Karpas-422 (cell line): ENCODE results near the gene GHRL. TPM values are rescaled to one million over a fixed set of nuclear protein-coding genes. Genes with fewer than 3 reads are reported as not detected.

Experiments
- DNase-seq: peaks from one replicate; pipeline ENCODE4 v3.0.0-alpha.2; 2015
- H2AFZ ChIP-seq: fragments of 200-600 bp; sonication (generic); 2 replicates; pipeline ENCODE4 v1.6.1; 2014; ENCODE audit warnings: antibody characterized with exemption, low read length, mixed read lengths
- H3K27ac ChIP-seq: fragments of 200-600 bp; sonication (generic); 2 replicates; pipeline ENCODE4 v1.5.1; 2014; ENCODE audit warnings: mild to moderate bottlenecking, low read length, moderate library complexity
- H3K27me3 ChIP-seq: fragments of 200-600 bp; sonication (generic); 2 replicates; pipeline ENCODE4 v1.6.1; 2014; ENCODE audit warnings: low read length, mixed read lengths
- H3K36me3 ChIP-seq: fragments of 200-600 bp; sonication (generic); 2 replicates; pipeline ENCODE4 v1.6.1; 2014; ENCODE audit warnings: low read length, mixed read lengths; ENCODE audit not compliant: insufficient read depth
- H3K4me1 ChIP-seq: fragments of 200-600 bp; sonication (generic); 2 replicates; pipeline ENCODE4 v1.6.1; 2014; ENCODE audit warnings: mild to moderate bottlenecking, low read length, mixed read lengths
- H3K4me2 ChIP-seq: fragments of 200-600 bp; sonication (generic); 2 replicates; pipeline ENCODE4 v1.6.1; 2014; ENCODE audit warnings: low read length, low read depth, mild to moderate bottlenecking; ENCODE audit not compliant: poor library complexity, severe bottlenecking
- H3K4me3 ChIP-seq: fragments of 200-600 bp; sonication (generic); 2 replicates; pipeline ENCODE4 v1.5.1; 2014; ENCODE audit warnings: mild to moderate bottlenecking, antibody characterized with exemption, low read length, mixed read lengths
- H3K79me2 ChIP-seq: fragments of 200-600 bp; sonication (generic); 2 replicates; pipeline ENCODE4 v1.6.1; 2014; ENCODE audit warnings: mild to moderate bottlenecking, low read length, mixed read lengths
- H3K9ac ChIP-seq: fragments of 200-600 bp; sonication (generic); 2 replicates; pipeline ENCODE4 v1.6.0; 2014; ENCODE audit warnings: low read length
- H3K9me2 ChIP-seq: fragments of 200-600 bp; sonication (generic), shearing (Covaris generic); replicated peaks from 2 replicates; pipeline ENCODE4 v1.6.0; 2014; ENCODE audit warnings: mild to moderate bottlenecking, low read length, moderate library complexity; ENCODE audit not compliant: insufficient read depth
- H3K9me3 ChIP-seq: fragments of 300-700, 200-600 bp; sonication (generic); 2 replicates; pipeline ENCODE4 v1.6.1; 2014; ENCODE audit warnings: low read length, mixed read lengths
- H4K20me1 ChIP-seq: fragments of 200-600 bp; sonication (generic); 2 replicates; pipeline ENCODE4 v1.6.1; 2014; ENCODE audit warnings: mild to moderate bottlenecking, antibody characterized with exemption, low read length, low read depth; ENCODE audit not compliant: insufficient read depth
- small RNA-seq: library from RNA; depleted of rRNA; stranded (forward); fragments of <200 nt; gene quantifications from one replicate; pipeline ENCODE3, GENCODE V24; 2014
- total RNA-seq: library from RNA; depleted of rRNA; stranded (reverse); fragments of >200 nt; shearing (Covaris generic); gene quantifications from 2 replicates; pipeline ENCODE4 v1.2.3, GENCODE V29; 2014; ENCODE audit warnings: low replicate concordance; rRNA removed

The GHRL gene
- total RNA-seq, 1 experiment from 2014 or later: 1.1 TPM

GRCh38 chr3:10242182-10243065 is 50.3 kb downstream of the GHRL start:
- peaks cover 8% of the 10 kb centered on the region for H3K9me3 ChIP-seq
- no peaks in the 10 kb centered on the region for H3K27me3 ChIP-seq
- no peak for DNase-seq
- H2AFZ ChIP-seq: peak overlapping the region; percentile 62; the same call in 1 of the 2 replicates
- H3K27ac ChIP-seq: no peak overlapping the region
- no peaks in the 10 kb centered on the region for H4K20me1 ChIP-seq
- no peaks in the 10 kb centered on the region for H3K9me2 ChIP-seq
- H3K36me3 ChIP-seq: no peaks in the 10 kb centered on the region
- no peak overlapping the region for H3K9ac ChIP-seq
- no peak overlapping the region for H3K4me2 ChIP-seq
- peaks cover under 1% of the 10 kb centered on the region for H3K4me1 ChIP-seq
- no peaks in the 10 kb centered on the region for H3K79me2 ChIP-seq
- H3K4me3 ChIP-seq: no peak overlapping the region

GRCh38 chr3:10240799-10241198 is 51.9 kb downstream of the GHRL start:
- no peak overlapping the region for H3K4me3 ChIP-seq
- H2AFZ ChIP-seq: no peak overlapping the region
- DNase-seq: no peak
- H3K4me1 ChIP-seq: no peaks in the 10 kb centered on the region
- no peaks in the 10 kb centered on the region for H4K20me1 ChIP-seq
- H3K79me2 ChIP-seq: no peaks in the 10 kb centered on the region
- peaks cover 4% of the 10 kb centered on the region; the same call in 1 of the 2 replicates for H3K9me3 ChIP-seq
- no peak overlapping the region for H3K9ac ChIP-seq
- H3K36me3 ChIP-seq: no peaks in the 10 kb centered on the region
- no peak overlapping the region for H3K27ac ChIP-seq
- H3K27me3 ChIP-seq: no peaks in the 10 kb centered on the region
- no peak overlapping the region for H3K4me2 ChIP-seq
- no peaks in the 10 kb centered on the region for H3K9me2 ChIP-seq

- Histone ChIP-seq H3K27ac (no peak overlapping the region), H3K9me3 (no peaks in the 10 kb centered on the region), H3K4me2 (no peak overlapping the region), H3K9me2 (no peaks in the 10 kb centered on the region), H3K79me2 (no peaks in the 10 kb centered on the region), H3K9ac (no peak overlapping the region), H2AFZ (no peak overlapping the region), H3K4me3 (no peak overlapping the region), H3K36me3 (no peaks in the 10 kb centered on the region), H3K4me1 (peaks cover 4% of the 10 kb centered on the region), H4K20me1 (no peaks in the 10 kb centered on the region), H3K27me3 (no peaks in the 10 kb centered on the region)
- DNase-seq: no peak
These were observed 54.2 kb downstream of the GHRL start for GRCh38 chr3:10238345-10239183.

Small RNA genes within 50 kb of the gene (small RNA-seq; reads per million reads assigned to genes)
- gene MIR378B (0.87 reads per million, percentile 25 among the genes with 10 or more reads in this experiment), gene RF02126 (not detected)

Other genes starting within 250 kb of the GHRL start
- not detected in 2 replicates for gene FANCD2OS, start 184.7 kb downstream of the GHRL start, total RNA-seq
- 103 and 121 TPM in 2 replicates for gene BRK1, start 177.3 kb downstream of the GHRL start, total RNA-seq
- 77.7 and 81.9 TPM in 2 replicates for gene VHL, start 151.2 kb downstream of the GHRL start, total RNA-seq
- 0.04 TPM in 1 of 2 replicates, not detected in the other for gene IRAK2, start 128.0 kb downstream of the GHRL start, total RNA-seq
- gene TATDN2, start 44.5 kb downstream of the GHRL start, total RNA-seq: 17.6 and 20.8 TPM in 2 replicates
- gene SEC13, start 28.2 kb upstream of the GHRL start, total RNA-seq: 48.6 and 77.1 TPM in 2 replicates
- 0.11 and 0.22 TPM in 2 replicates for gene ATP2B2, start 212.6 kb upstream of the GHRL start, total RNA-seq